Measurements from ENCODE around the gene IFT81. TPM values are rescaled to one million over a fixed set of nuclear protein-coding genes. Genes with fewer than 3 reads are reported as not detected.
"Not testable (repeated sequence)": the region's sequence is repeated elsewhere in the genome, so short reads cannot be mapped to it uniquely, and the experiment has no call there.

Gene IFT81
- total RNA-seq, 2 experiments from 2014 or later = 2.5 to 2.9 TPM

GRCh38 chr12:110248096-110248447, 123.9 kb downstream of the IFT81 start:
- H3K36me3 Mint-ChIP-seq (ENCODE audit: low read depth) = no peaks in the 10 kb centered on the region
- no peaks in the 10 kb centered on the region for H3K9me3 Mint-ChIP-seq
- POLR2A ChIA-PET = no interaction called here
- H3K4me1 Mint-ChIP-seq = no peaks in the 10 kb centered on the region
- CTCF ChIA-PET = interaction anchor here (0.6 to 2.7 kb wide), 3 partner anchors 8 to 133 kb away, joined by 3 to 9 read pairs (median 4); no protein-coding TSS in a partner anchor
- H3K27ac Mint-ChIP-seq = no peak overlapping the region
- no peaks in the 10 kb centered on the region for H3K27me3 Mint-ChIP-seq
- no peak overlapping the region for H3K4me3 Mint-ChIP-seq
- DNase-seq = no peak

- ChIA-PET CTCF (interaction anchor here (0.6 to 2.7 kb wide), 3 partner anchors 9 to 216 kb away, joined by 3 to 9 read pairs (median 3); no protein-coding TSS in a partner anchor), POLR2A (no interaction called here)
- H3K9me3 Mint-ChIP-seq = no peaks in the 10 kb centered on the region
- no peak overlapping the region for H3K27ac Mint-ChIP-seq
- no peak for DNase-seq
- H3K4me1 Mint-ChIP-seq = no peaks in the 10 kb centered on the region
- H3K36me3 Mint-ChIP-seq (ENCODE audit: low read depth) = no peaks in the 10 kb centered on the region
- H3K4me3 Mint-ChIP-seq = no peak overlapping the region
- no peaks in the 10 kb centered on the region for H3K27me3 Mint-ChIP-seq
Measured at GRCh38 chr12:110249105-110249504, 124.9 kb downstream of the IFT81 start.

GRCh38 chr12:110249716-110250225, 125.6 kb downstream of the IFT81 start:
- no peaks in the 10 kb centered on the region for H3K27me3 Mint-ChIP-seq
- H3K36me3 Mint-ChIP-seq (ENCODE audit: low read depth) = no peaks in the 10 kb centered on the region
- CTCF ChIA-PET = interaction anchor here (1.1 to 2.7 kb wide), 2 partner anchors 10 to 148 kb away, joined by 3 to 9 read pairs; no protein-coding TSS in a partner anchor
- POLR2A ChIA-PET = no interaction called here
- H3K4me3 Mint-ChIP-seq = no peak overlapping the region
- H3K4me1 Mint-ChIP-seq = no peaks in the 10 kb centered on the region
- H3K27ac Mint-ChIP-seq = no peak overlapping the region
- no peaks in the 10 kb centered on the region for H3K9me3 Mint-ChIP-seq
- DNase-seq = no peak

GRCh38 chr12:110251381-110251780, 127.2 kb downstream of the IFT81 start:
- H3K27ac Mint-ChIP-seq = no peak overlapping the region
- H3K27me3 Mint-ChIP-seq = no peaks in the 10 kb centered on the region
- no peaks in the 10 kb centered on the region for H3K9me3 Mint-ChIP-seq
- no peaks in the 10 kb centered on the region for H3K36me3 Mint-ChIP-seq (ENCODE audit: low read depth)
- no peak for DNase-seq
- ChIA-PET CTCF (no interaction called here), POLR2A (interaction anchor here (0.7 kb wide), 1 partner anchor 89 kb away, joined by 6 read pairs; no protein-coding TSS in a partner anchor)
- no peaks in the 10 kb centered on the region for H3K4me1 Mint-ChIP-seq
- no peak overlapping the region for H3K4me3 Mint-ChIP-seq

GRCh38 chr12:110252716-110253115, 128.6 kb downstream of the IFT81 start:
- no peak for DNase-seq
- ChIA-PET CTCF (interaction anchor here (0.5 to 0.7 kb wide), 2 partner anchors 26 to 562 kb away, joined by 3 read pairs; no protein-coding TSS in a partner anchor), POLR2A (no interaction called here)
- no peak overlapping the region for H3K27ac Mint-ChIP-seq
- H3K27me3 Mint-ChIP-seq = no peaks in the 10 kb centered on the region
- no peak overlapping the region for H3K4me3 Mint-ChIP-seq
- H3K4me1 Mint-ChIP-seq = no peaks in the 10 kb centered on the region
- no peaks in the 10 kb centered on the region for H3K9me3 Mint-ChIP-seq
- no peaks in the 10 kb centered on the region for H3K36me3 Mint-ChIP-seq (ENCODE audit: low read depth)

GRCh38 chr12:110253176-110253575, 129.0 kb downstream of the IFT81 start:
- POLR2A ChIA-PET = interaction anchor here (0.7 kb wide), 1 partner anchor 25 kb away, joined by 3 read pairs; no protein-coding TSS in a partner anchor
- no peaks in the 10 kb centered on the region for H3K36me3 Mint-ChIP-seq (ENCODE audit: low read depth)
- CTCF ChIA-PET = interaction anchor here (0.5 kb wide), 1 partner anchor 26 kb away, joined by 3 read pairs; no protein-coding TSS in a partner anchor
- no peaks in the 10 kb centered on the region for H3K4me1 Mint-ChIP-seq
- no peak overlapping the region for H3K4me3 Mint-ChIP-seq
- no peak overlapping the region for H3K27ac Mint-ChIP-seq
- DNase-seq = no peak
- H3K9me3 Mint-ChIP-seq = no peaks in the 10 kb centered on the region
- H3K27me3 Mint-ChIP-seq = no peaks in the 10 kb centered on the region

GRCh38 chr12:110254971-110255540, 130.9 kb downstream of the IFT81 start:
- H3K4me3 Mint-ChIP-seq = no peak overlapping the region
- H3K4me1 Mint-ChIP-seq = no peaks in the 10 kb centered on the region
- POLR2A ChIA-PET = no interaction called here
- CTCF ChIA-PET = interaction anchor here (0.5 kb wide), 1 partner anchor 1060 kb away, joined by 3 read pairs; no protein-coding TSS in a partner anchor
- no peaks in the 10 kb centered on the region for H3K9me3 Mint-ChIP-seq
- H3K27me3 Mint-ChIP-seq = peaks cover 2% of the 10 kb centered on the region
- no peak overlapping the region for H3K27ac Mint-ChIP-seq
- no peaks in the 10 kb centered on the region for H3K36me3 Mint-ChIP-seq (ENCODE audit: low read depth)
- DNase-seq = no peak

GRCh38 chr12:110255890-110256456, 131.8 kb downstream of the IFT81 start:
- CTCF ChIA-PET; H3K4me1 Mint-ChIP-seq; H3K27me3 Mint-ChIP-seq; POLR2A ChIA-PET; DNase-seq; H3K4me3 Mint-ChIP-seq; H3K9me3 Mint-ChIP-seq; H3K36me3 Mint-ChIP-seq (ENCODE audit: low read depth); H3K27ac Mint-ChIP-seq: not testable (repeated sequence)

GRCh38 chr12:110256780-110257431, 132.7 kb downstream of the IFT81 start:
- Mint-ChIP-seq H3K4me3 (no peak overlapping the region), H3K27me3 (peaks cover 2% of the 10 kb centered on the region), H3K4me1 (no peaks in the 10 kb centered on the region), H3K27ac (no peak overlapping the region), H3K9me3 (no peaks in the 10 kb centered on the region), H3K36me3 (ENCODE audit: low read depth) (no peaks in the 10 kb centered on the region)
- ChIA-PET POLR2A (no interaction called here), CTCF (no interaction called here)
- DNase-seq = no peak

- no peak overlapping the region for H3K4me3 Mint-ChIP-seq
- CTCF ChIA-PET = no interaction called here
- H3K36me3 Mint-ChIP-seq (ENCODE audit: low read depth) = no peaks in the 10 kb centered on the region
- H3K27me3 Mint-ChIP-seq = peaks cover 5% of the 10 kb centered on the region
- no peak for DNase-seq
- no peaks in the 10 kb centered on the region for H3K4me1 Mint-ChIP-seq
- no peak overlapping the region for H3K27ac Mint-ChIP-seq
- POLR2A ChIA-PET = no interaction called here
- H3K9me3 Mint-ChIP-seq = no peaks in the 10 kb centered on the region
Measured at GRCh38 chr12:110258466-110258865, 134.3 kb downstream of the IFT81 start.

- no peaks in the 10 kb centered on the region for H3K36me3 Mint-ChIP-seq (ENCODE audit: low read depth)
- H3K4me3 Mint-ChIP-seq = no peak overlapping the region
- no peak for DNase-seq
- ChIA-PET CTCF (no interaction called here), POLR2A (no interaction called here)
- no peak overlapping the region for H3K27ac Mint-ChIP-seq
- no peaks in the 10 kb centered on the region for H3K4me1 Mint-ChIP-seq
- peaks cover 10% of the 10 kb centered on the region for H3K27me3 Mint-ChIP-seq
- H3K9me3 Mint-ChIP-seq = no peaks in the 10 kb centered on the region
Measured at GRCh38 chr12:110262442-110263388, 138.6 kb downstream of the IFT81 start.

GRCh38 chr12:110266381-110266960, 142.3 kb downstream of the IFT81 start:
- no peaks in the 10 kb centered on the region for H3K9me3 Mint-ChIP-seq
- H3K4me3 Mint-ChIP-seq = no peak overlapping the region
- no peak for DNase-seq
- H3K36me3 Mint-ChIP-seq (ENCODE audit: low read depth) = no peaks in the 10 kb centered on the region
- POLR2A ChIA-PET = no interaction called here
- no peaks in the 10 kb centered on the region for H3K4me1 Mint-ChIP-seq
- CTCF ChIA-PET = interaction anchor here (0.5 to 1.3 kb wide), 4 partner anchors 12 to 191 kb away, joined by 3 to 6 read pairs (median 4); no protein-coding TSS in a partner anchor
- H3K27ac Mint-ChIP-seq = no peak overlapping the region
- peaks cover 22% of the 10 kb centered on the region for H3K27me3 Mint-ChIP-seq
